KMS-11 (cell line): ENCODE measurements around the gene POLR3GL.

ENCODE experiments used
- H2AFZ ChIP-seq: fragments of 200-600 bp; sonication (generic); 2 replicates; pipeline ENCODE4 v1.6.1; 2016; ENCODE audit warnings: antibody characterized with exemption, mixed run types, low read depth
- H3K27ac ChIP-seq: fragments of 200-600 bp; sonication (generic); 2 replicates; pipeline ENCODE4 v1.6.1; 2016; ENCODE audit warnings: mild to moderate bottlenecking, mixed run types
- H3K27me3 ChIP-seq: fragments of 200-600 bp; sonication (generic); 2 replicates; pipeline ENCODE4 v1.6.1; 2017; ENCODE audit warnings: mild to moderate bottlenecking, low read depth, mixed run types, moderate library complexity; ENCODE audit not compliant: insufficient read depth
- H3K36me3 ChIP-seq: fragments of 200-600 bp; sonication (generic); 2 replicates; pipeline ENCODE4 v1.6.1; 2017; ENCODE audit warnings: mild to moderate bottlenecking, mixed run types; ENCODE audit not compliant: insufficient read depth
- H3K4me1 ChIP-seq: fragments of 200-600 bp; sonication (generic); 2 replicates; pipeline ENCODE4 v1.6.1; 2016; ENCODE audit warnings: mild to moderate bottlenecking, low read depth, mixed run types; ENCODE audit not compliant: poor library complexity, severe bottlenecking
- H3K4me2 ChIP-seq: fragments of 200-600 bp; sonication (generic); 2 replicates; pipeline ENCODE4 v1.7.0; 2016; ENCODE audit warnings: mild to moderate bottlenecking, mixed run types
- H3K4me3 ChIP-seq: fragments of 200-600 bp; sonication (generic); IDR thresholded peaks from 2 replicates; pipeline ENCODE4 v1.6.1; 2017; ENCODE audit warnings: low read depth, low read length, mixed read lengths; ENCODE audit not compliant: insufficient read depth
- H3K79me2 ChIP-seq: fragments of 200-600 bp; sonication (generic); 2 replicates; pipeline ENCODE4 v1.6.1; 2016; ENCODE audit warnings: low read depth, mixed run types; ENCODE audit not compliant: insufficient read depth
- H3K9ac ChIP-seq: fragments of 200-600 bp; sonication (generic); 2 replicates; pipeline ENCODE4 v1.6.1; 2016; ENCODE audit warnings: mild to moderate bottlenecking, mixed run types
- H4K20me1 ChIP-seq: fragments of 200-600 bp; sonication (generic); 2 replicates; pipeline ENCODE4 v1.6.1; 2016; ENCODE audit warnings: mild to moderate bottlenecking, mixed run types; ENCODE audit not compliant: insufficient read depth
- TF ChIP-seq, protein P1 (sequence below): fragments of 200-600 bp; sonication (generic); conservative IDR thresholded peaks from 2 replicates; pipeline ENCODE4 v1.6.1; 2017; ENCODE audit warnings: low read depth, mild to moderate bottlenecking, antibody characterized with exemption, low read length, moderate library complexity, mixed read lengths

Gene POLR3GL

DNA sequence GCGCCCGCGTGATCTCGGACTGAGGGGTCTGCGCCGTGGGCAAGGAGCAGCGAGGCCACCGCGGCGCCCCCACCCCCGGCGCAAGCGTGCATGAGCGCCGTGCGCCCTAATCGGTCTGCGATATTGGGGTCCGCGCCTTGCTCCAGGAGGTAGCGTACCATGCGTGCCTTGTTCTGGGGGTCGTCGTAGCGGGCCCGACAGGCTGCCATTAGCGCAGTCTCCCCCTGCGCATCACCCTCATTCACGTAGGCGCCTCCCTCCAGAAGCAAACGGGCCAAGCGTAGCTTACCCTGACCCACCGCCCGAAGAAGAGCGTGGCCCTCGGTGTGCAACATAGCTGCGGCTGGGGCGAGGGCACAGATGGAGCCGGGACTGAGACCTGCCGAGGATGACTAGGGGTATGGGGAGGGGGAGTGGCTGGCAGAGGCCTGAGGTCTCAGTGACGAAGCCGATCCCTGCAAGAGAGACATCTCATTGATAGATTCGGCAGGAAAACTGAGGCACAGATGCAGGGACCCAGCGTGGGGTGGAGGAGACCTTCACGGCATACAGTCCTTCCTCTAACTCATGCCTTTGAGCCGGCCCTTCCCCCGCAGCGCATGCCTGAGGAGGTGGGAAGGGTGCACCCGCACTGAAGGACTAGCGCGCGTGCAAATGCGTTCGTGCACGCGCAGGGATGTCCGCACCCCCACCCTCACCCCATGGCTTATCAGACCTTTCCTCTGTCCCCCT is 2.9 kb upstream of the POLR3GL start:
- Histone ChIP-seq H3K4me3 (no peak overlapping the region), H3K27me3 (no peaks in the 10 kb centered on the region), H2AFZ (peak overlapping the region; percentile 8; the same call in 1 of the 2 replicates), H3K9ac (no peak overlapping the region), H3K36me3 (no peaks in the 10 kb centered on the region), H4K20me1 (no peaks in the 10 kb centered on the region), H3K4me1 (peaks cover 39% of the 10 kb centered on the region), H3K27ac (no peak overlapping the region), H3K4me2 (no peak overlapping the region), H3K79me2 (peaks cover 4% of the 10 kb centered on the region; the same call in 1 of the 2 replicates)
- TF ChIP-seq, protein P1, sequence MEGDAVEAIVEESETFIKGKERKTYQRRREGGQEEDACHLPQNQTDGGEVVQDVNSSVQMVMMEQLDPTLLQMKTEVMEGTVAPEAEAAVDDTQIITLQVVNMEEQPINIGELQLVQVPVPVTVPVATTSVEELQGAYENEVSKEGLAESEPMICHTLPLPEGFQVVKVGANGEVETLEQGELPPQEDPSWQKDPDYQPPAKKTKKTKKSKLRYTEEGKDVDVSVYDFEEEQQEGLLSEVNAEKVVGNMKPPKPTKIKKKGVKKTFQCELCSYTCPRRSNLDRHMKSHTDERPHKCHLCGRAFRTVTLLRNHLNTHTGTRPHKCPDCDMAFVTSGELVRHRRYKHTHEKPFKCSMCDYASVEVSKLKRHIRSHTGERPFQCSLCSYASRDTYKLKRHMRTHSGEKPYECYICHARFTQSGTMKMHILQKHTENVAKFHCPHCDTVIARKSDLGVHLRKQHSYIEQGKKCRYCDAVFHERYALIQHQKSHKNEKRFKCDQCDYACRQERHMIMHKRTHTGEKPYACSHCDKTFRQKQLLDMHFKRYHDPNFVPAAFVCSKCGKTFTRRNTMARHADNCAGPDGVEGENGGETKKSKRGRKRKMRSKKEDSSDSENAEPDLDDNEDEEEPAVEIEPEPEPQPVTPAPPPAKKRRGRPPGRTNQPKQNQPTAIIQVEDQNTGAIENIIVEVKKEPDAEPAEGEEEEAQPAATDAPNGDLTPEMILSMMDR = no peak

DNA sequence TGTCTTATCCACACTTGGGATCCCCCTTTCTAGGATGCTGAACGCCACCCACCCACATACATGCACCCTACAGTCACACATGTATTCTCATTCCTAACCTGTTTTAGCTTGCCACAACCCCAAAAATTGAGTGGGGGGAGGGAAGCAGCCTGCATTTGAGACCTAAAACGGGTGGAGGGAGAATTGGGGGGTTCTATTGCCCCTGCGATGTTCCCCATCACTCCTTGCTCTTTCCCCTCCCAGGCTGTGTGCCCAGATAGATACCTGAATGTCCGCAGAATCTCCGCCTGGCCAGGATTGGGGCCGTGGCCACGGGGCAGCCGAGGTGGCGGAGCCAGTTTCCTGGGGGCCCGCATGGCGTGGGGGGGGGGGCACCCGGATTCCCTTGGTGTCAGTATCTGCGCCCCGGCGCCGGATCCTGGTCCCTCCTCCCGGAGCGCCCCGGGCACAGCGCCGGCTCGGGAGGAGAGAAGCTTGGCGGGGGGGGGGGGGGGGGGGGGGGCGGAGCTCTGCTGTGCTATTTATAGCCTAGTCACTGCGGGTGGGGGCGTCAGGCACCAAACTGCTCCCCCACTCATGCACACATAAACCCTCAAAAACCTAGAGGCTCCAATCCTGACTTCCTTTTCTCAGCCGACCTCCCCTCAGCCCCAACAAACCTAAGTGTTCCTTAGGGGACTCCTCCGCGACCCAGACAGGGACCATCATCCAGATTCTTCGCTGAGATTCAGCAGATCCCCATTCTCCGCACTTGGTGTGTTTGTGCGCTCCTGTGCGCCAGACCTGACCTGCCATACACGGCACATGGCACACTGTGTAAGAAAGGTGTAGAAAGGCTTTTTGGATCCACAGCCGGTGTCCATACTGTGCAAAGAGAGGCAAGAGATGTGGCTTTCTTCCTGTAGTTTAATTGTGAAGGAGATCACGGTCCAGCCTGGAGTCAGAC is 2.1 kb upstream of the POLR3GL start:
- peaks cover 32% of the 10 kb centered on the region for H3K4me1 ChIP-seq
- TF ChIP-seq, protein P1 = no peak
- H3K79me2 ChIP-seq = no peaks in the 10 kb centered on the region
- no peaks in the 10 kb centered on the region for H3K27me3 ChIP-seq
- peak overlapping the region; percentile 8; the same call in 1 of the 2 replicates for H2AFZ ChIP-seq
- H3K36me3 ChIP-seq = no peaks in the 10 kb centered on the region
- no peak overlapping the region for H3K4me2 ChIP-seq
- no peak overlapping the region for H3K9ac ChIP-seq
- no peaks in the 10 kb centered on the region for H4K20me1 ChIP-seq
- no peak overlapping the region for H3K27ac ChIP-seq
- no peak overlapping the region for H3K4me3 ChIP-seq

DNA sequence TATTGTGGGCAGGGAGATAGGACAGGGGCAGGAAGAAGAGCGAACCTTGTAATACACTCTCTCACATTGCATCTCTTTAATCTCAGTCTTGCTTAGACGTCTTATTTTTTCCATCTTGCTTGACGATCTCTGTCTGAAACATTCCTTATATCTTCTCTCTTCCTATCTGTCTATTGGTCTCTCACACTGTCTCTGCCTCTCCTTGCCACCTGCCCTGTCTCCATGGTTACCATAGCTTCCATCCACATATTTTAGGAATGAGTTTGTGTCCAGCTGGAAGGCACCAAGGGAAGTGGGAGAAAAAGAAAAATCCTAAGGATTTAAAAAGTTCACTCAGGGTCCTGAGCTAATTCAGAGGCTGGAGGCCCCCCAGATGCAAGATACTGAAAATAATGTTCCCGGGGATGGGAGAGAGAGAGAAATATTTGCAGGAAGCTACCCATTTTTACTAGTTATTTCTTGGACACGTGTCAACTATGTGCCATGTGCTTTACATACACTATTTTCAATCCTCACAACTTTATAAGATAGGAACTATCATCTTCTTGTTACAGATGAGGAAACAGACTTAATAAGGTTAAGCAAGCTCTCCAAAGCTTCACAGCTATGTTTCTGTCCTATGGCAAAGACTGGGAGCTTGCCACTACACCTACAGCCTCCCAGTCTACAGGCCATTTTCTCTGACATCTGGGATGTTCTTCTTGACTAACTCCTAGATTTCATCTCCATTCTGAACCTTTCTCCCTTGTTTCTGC is 1.0 kb upstream of the POLR3GL start:
- H2AFZ ChIP-seq = peak overlapping the region; percentile 72
- no peak overlapping the region for H3K27ac ChIP-seq
- H3K27me3 ChIP-seq = no peaks in the 10 kb centered on the region
- peaks cover 28% of the 10 kb centered on the region for H3K4me1 ChIP-seq
- peak overlapping the region; percentile 100 for H3K4me3 ChIP-seq
- TF ChIP-seq, protein P1 = no peak
- peak overlapping the region; percentile 33; the same call in 1 of the 2 replicates for H3K9ac ChIP-seq
- peak overlapping the region; percentile 88 for H3K4me2 ChIP-seq
- H3K36me3 ChIP-seq = no peaks in the 10 kb centered on the region
- H4K20me1 ChIP-seq = no peaks in the 10 kb centered on the region
- no peaks in the 10 kb centered on the region for H3K79me2 ChIP-seq

DNA sequence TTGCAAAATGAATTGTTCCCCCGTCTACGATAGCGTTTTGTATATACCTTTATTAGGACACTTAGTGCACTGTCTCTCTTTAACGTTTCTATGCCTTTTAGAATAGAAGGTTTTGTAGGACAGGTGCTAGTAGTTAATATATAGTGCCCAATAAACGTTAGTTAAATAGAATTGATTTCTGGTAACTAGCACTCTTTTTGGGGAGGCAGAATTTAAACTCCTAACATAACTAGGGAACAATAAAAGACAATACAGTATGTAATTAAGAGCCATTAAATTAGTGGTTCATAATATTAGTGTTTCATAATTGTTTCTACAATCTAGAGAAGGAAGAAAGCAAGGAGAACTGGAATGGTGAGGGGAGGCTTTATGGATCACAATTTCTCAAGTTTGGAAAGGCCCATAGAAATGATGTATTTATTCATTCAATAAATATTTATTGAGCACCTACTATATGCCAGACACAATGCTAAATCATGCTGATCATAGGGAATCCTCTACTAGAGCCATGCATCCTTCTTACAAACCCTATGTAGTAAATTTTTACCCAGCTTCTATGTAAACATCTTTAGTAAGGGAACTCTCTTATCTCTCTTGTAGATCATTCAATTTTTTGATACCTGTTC is 742 bp downstream of the POLR3GL start:
- TF ChIP-seq, protein P1 = no peak; the same call in 1 of the 2 replicates
- Histone ChIP-seq H2AFZ (peak overlapping the region; percentile 72), H3K36me3 (no peaks in the 10 kb centered on the region), H3K9ac (peak overlapping the region; percentile 33; the same call in 1 of the 2 replicates), H3K27me3 (no peaks in the 10 kb centered on the region), H4K20me1 (no peaks in the 10 kb centered on the region), H3K4me1 (peaks cover 21% of the 10 kb centered on the region), H3K79me2 (no peaks in the 10 kb centered on the region), H3K4me2 (peak overlapping the region; percentile 88), H3K4me3 (peak overlapping the region; percentile 100), H3K27ac (peak overlapping the region; percentile 4; the same call in 1 of the 2 replicates)
